IPS-18c (cell line): ENCODE data around the gene POU5F1.
"Not testable (repeated sequence)": the region's sequence is repeated elsewhere in the genome, so short reads cannot be mapped to it uniquely, and the experiment has no call there.

Experiments used
- H3K4me3 ChIP-seq: 2 replicates; pipeline ENCODE4 v1.7.0; 2013; ENCODE audit warnings: low read depth, mild to moderate bottlenecking, low read length, moderate library complexity; ENCODE audit not compliant: insufficient read depth
- H3K9me3 ChIP-seq: one replicate; pipeline ENCODE4 v1.6.1; 2013; ENCODE audit warnings: mild to moderate bottlenecking, low read length, moderate library complexity; ENCODE audit not compliant: control insufficient read depth, insufficient read depth

The POU5F1 gene

DNA sequence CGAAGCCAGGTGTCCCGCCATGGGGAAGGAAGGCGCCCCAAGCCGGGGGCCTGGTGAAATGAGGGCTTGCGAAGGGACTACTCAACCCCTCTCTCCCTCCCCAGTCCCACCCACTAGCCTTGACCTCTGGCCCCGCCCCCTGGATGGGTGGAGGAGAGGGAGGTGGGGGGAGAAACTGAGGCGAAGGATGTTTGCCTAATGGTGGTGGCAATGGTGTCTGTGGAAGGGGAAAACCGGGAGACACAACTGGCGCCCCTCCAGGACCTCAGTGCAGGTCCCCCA, at the start of gene POU5F1:
TSS of gene POU5F1 (minus strand) at position 83 of the 282 bp plus-strand sequence. CDS start at position 21, 62 bp downstream.
- peaks cover 4% of the 10 kb centered on the region for H3K9me3 ChIP-seq
- peak within 1 kb of the TSS; percentile 81 for H3K4me3 ChIP-seq

DNA sequence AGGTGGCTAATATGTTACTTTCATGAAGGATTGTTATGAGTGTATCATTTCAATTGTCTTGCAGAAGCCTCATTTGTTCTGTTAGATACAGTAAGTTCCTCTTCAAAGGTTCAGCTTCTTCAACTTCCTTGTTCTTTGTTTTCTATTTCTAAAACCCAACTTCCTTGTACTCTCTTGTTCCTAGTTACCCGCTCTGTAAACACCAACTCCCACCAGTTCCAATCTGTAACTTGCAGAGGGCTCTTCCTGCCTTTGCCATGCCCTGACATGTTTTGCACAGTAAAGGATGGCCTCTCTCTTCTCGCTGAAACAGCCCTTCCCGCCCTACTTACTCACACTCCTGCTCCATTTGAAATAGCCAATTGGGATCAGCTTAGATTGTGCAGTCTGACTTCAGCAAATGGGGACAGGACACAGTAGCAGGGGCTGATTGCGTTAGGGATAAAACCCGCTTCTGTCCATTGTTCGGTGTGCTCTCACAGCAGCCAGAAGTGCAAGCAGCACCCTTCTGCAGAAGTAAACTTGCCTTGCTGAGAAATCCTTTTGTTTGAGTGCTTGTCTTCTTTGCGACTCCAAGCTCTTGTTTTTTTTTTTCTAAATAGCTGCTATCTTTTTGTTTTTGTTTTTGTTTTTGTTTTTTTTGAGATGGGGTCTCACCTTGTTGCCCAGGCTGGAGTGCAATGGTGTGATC, 45.9 kb upstream of the POU5F1 start:
- Histone ChIP-seq H3K9me3 (peaks cover 2% of the 10 kb centered on the region), H3K4me3 (no peak overlapping the region)

GRCh38 chr6:31215216-31215615, 44.7 kb upstream of the POU5F1 start:
- not testable (repeated sequence) for H3K9me3 ChIP-seq, H3K4me3 ChIP-seq

DNA sequence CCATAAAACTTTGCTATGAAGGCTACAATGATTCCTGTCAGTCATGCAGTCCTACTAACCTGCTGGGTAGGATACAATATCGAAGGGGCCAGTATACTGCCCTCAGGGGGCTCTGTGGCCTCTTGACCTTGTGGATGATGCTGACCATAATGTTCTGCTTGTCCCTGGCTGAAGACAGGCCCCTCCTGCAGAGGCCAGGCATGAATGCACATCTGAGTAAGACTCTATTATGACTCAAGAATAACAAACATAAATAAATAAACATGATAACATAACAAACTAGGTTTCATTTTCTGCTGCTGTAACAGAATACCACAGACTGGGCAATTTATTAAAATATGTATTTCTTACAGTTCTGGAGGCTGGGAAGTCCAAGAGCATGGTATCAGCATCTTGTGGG, 44.0 kb upstream of the POU5F1 start:
- H3K9me3 ChIP-seq = peaks cover 2% of the 10 kb centered on the region
- no peak overlapping the region for H3K4me3 ChIP-seq

DNA sequence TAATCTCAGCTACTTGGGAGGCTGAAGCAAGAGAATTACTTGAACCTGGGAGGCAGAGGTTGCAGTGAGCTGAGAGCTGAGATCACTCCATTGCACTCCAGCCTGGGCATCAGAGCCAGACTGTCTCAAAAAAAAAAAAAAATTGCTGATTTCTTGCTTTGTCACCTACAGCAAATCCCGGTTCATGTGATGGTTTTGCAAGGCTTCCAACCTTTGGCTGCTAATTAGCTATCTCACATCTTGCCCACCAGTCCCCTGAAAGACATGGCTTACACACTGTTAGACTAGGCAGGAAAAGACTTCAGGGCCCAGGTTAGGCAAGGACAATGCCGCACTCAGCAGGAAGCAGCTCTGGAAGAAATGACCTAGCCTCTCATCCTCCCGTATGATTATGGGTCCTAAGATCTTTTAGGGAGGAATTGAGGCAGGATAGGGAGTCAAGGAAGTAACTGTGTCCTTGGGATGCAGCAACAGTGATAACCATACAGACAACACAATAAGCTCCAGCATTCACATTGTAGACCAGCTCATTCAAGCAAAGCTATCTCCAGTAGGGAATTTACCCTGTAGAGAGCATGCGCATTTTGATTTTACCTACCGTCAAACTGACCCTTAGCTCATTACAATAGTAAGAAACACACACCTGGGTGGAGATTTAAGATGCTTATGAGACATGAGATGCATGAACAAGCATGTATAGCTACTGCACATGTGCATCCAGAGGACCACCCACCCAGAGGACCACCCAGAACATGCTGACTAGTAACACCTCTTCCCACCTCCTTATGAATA, 40.5 kb upstream of the POU5F1 start:
- H3K9me3 ChIP-seq = peaks cover 2% of the 10 kb centered on the region
- no peak overlapping the region for H3K4me3 ChIP-seq

DNA sequence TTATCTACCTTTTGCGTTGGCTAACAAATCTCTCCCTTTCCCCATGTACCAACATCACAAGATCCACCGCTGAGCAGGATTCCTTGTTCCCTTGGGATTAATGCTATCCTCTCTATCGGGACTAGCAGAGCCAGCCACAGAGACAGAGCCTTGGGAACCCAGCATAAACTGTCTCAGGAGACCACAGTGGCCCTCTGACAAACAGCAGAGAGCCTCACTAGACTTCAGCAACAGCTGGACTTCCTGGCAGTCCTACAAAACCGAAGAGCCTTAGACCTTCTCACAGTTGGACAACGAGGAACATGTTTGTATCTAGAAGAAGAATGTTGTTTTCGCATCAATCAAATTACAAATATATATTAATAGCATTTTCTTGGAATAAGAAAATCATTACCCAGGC, 39.6 kb upstream of the POU5F1 start:
- Histone ChIP-seq H3K9me3 (no peaks in the 10 kb centered on the region), H3K4me3 (no peak overlapping the region)

DNA sequence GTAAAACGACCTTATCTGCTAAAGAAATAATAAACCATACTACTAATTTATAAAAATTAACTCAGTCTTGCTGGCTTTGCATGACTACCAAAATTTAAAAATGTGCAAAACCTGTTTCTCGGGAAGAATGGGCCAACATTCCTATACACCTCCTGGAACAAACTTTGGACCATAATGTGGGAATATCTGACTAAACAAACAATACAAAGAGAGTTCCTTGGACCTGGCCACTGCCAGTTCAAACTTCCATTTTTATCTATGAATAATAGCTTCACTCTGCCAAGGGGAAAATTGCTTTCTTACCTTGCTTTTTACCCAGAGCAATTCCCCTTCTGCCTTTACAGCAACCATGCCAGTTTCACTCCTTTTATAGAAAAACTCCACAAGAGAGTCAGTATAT, 38.7 kb upstream of the POU5F1 start:
- no peaks in the 10 kb centered on the region for H3K9me3 ChIP-seq
- H3K4me3 ChIP-seq = no peak overlapping the region

GRCh38 chr6:31208506-31208905, 38.0 kb upstream of the POU5F1 start:
- Histone ChIP-seq H3K4me3 (no peak overlapping the region), H3K9me3 (no peaks in the 10 kb centered on the region)

DNA sequence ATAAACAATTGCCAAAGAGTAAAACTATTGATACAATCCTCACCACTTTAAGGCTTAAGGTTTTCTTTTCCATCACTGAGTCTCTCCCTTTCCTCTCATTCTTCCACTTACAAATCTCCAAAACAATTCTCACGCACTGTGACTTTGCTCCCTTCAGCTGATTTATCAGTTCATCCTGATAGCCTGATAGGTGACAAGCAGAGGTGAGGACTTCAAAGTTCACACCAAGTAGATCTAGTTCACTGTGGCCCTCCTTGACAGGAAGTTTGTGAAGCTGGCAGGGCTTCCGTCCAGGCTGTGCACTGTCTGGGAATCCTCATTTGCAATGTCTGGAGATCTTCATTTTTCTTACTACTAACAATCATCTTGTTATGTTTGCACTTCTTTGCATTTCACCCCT, 35.2 kb upstream of the POU5F1 start:
- H3K9me3 ChIP-seq = no peaks in the 10 kb centered on the region
- no peak overlapping the region for H3K4me3 ChIP-seq

- Histone ChIP-seq H3K4me3 (no peak overlapping the region), H3K9me3 (no peaks in the 10 kb centered on the region)
Observed at GRCh38 chr6:31204751-31205145, 34.3 kb upstream of the POU5F1 start.

DNA sequence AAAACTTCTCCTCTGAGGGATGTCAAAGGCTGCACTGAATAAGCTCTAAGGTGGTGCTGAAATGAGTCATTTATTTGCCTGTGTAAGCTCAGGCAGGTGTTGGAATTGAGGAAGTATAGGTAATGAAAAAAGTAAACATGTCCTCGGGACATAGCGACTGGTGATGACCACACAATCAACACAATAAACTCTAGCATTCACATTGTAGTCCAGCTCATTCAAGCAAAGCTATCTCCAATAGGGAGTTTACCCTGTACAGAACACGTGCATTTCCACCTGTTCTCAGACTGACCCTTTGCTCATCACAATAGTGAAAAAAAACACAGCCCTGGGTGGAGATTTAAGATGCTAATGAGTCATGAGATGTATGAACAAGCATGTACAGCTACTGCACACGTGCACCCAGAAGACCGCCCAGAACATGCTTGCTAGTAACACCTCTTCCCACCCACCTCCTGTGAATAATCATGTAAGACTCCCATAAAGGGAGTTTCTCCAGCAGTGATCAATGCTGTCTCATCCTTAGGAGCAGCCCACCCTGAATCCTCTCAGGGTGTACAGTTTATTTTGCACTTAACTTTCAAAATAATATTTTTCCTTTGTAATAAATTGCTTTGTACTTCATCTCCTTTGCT, 33.0 kb upstream of the POU5F1 start:
- H3K4me3 ChIP-seq = no peak overlapping the region

DNA sequence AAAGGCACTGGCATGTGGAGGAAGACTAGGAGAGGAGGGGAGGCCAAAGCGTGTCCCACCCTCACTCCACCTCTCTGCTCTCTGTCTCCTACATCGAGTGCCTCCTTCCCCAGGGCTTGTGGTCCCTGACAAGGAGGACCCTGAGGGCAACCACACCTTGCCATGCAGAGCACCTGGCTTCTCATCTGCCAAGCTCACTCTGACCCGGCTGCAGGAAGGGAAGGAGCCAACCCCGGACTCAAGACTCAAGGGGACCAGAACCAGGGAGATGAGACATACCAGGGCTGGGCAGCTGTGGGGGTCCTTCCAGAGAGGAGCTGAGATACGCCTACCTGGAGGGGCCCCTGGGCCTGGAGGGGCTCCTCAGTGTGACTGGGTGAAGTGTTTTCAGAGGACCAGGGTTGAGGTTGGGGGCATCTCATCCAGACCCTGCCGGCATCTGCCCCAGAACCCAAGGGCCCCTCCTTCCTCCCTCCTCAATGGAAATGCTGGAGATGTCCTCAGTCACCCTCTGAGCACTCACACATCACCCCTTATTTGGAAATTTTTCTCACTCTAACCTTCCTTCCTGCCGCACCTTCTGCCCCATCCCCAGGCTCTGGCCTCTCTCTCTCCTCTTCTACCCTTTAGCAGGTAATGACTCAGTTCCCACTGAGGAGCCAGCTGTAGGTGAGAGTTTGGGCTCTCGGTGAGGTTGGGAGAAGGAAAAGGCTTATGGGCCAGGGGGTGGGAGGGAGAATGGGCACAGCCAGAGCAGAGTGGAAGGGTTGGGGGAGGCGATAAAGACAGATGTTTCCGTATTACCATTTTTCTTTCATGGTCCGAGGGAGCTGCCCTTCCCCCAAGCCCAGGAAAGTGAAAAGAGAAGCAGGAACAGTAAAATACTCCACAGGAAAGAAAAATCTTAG, 32.0 kb upstream of the POU5F1 start:
- H3K9me3 ChIP-seq = no peaks in the 10 kb centered on the region
- H3K4me3 ChIP-seq = no peak overlapping the region

More for the DNA sequence above, 33.0 kb upstream of the POU5F1 start:
- H3K9me3 ChIP-seq = no peaks in the 10 kb centered on the region

DNA sequence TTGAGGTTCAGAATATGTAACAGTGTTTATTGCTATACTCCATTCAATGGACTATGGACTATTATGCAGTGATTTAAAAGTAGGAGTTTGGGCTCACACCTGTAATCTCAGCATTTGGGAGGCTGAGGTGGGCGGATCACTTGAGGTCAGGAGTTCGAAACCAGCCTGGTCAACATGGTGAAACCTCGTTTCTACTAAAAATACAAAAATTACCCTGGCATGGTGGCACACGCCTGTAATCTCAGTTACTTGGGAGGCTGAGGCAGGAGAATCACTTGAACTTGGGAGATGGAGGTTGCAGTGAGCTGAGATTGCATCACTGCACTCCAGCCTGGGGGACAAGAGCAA, 28.6 kb upstream of the POU5F1 start:
- not testable (repeated sequence) for H3K9me3 ChIP-seq, H3K4me3 ChIP-seq

GRCh38 chr6:31197559-31198305, 27.2 kb upstream of the POU5F1 start:
- H3K4me3 ChIP-seq = peak overlapping the region; percentile 56

GRCh38 chr6:31196251-31197022, 26.0 kb upstream of the POU5F1 start:
- H3K4me3 ChIP-seq, H3K9me3 ChIP-seq: not testable (repeated sequence)

More at GRCh38 chr6:31197559-31198305, 27.2 kb upstream of the POU5F1 start:
- H3K9me3 ChIP-seq = no peaks in the 10 kb centered on the region

GRCh38 chr6:31195308-31195979, 25.0 kb upstream of the POU5F1 start:
- H3K9me3 ChIP-seq, H3K4me3 ChIP-seq: not testable (repeated sequence)
